COR-L47 (cell line): ENCODE results near the gene KIF1B.

Experiments
- DNase-seq: peaks from one replicate; lab custom pipeline; 2025; lab: John Stamatoyannopoulos, UW

The KIF1B gene

GRCh38 chr1:10429868-10430215 is 219.5 kb downstream of the KIF1B start:
- DNase-seq = no peak

DNA sequence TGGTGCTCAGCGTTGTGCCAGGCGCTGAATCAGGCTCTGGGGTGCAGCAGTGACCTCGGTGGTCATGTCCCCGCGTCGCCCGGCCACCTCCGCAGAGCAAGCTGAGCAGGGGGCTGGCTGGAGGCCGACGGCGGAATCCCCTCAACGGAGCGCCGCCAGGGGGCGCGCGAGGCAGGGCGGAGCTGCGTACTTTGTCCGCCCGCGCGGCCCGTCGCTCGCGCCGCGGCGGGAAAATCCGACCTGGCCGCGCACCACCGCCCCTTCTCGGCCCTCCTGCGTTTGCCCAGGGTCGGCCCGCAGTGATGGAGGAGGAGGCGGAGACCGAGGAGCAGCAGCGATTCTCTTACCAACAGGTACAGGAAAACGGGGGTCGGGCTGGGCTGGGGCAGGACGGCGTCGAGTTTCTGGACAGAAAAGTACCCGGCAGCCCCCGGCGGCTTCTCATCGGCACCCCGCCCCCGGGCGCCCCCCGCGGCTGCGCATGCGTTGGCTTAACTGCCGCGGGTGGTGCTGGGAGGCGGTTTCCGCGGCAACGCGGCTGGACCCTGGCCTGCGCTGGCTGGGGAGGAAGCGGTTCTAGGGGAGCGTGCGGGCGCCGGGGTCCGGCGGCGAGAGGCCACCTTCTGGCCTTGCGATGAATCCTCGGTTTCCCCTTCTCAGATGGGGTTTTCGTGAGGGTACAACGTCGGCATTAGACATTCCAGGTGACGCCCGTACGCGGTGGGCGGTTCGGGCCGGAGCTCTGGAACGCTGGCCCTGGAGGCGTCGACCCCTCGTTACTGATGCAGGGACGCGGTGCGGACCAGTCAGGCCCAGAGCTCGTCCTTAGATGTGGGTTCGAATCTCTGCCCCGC is 220.1 kb downstream of the KIF1B start, which contains the start of gene CENPS:
CENPS (plus strand) TSS at position 218 of the 854 bp plus-strand sequence; CDS start at position 303, 85 bp downstream.
- DNase-seq = peak; percentile 91
